Measurements from ENCODE around the gene ATXN2.
"Not testable (repeated sequence)": the region's sequence is repeated elsewhere in the genome, so short reads cannot be mapped to it uniquely, and the experiment has no call there.

ATXN2 gene

DNA sequence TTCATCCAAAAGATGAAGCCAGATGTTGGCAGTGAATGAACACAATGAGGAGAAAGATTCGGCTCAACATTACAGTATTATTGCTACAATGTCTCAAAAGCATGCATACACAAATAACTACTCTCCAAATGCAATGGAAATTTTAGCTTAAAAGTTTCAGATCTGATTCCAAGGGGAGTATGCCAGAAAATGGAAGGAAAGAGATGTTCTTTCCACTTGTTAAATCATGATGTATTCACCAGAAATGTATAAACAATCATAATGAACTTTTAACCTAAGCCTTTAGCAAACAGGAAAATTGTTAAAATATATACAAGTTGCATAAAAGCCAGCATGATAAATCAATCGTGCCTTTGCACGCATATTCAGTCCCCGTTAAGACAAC, 131.3 kb downstream of the ATXN2 start:
- Histone ChIP-seq H3K9ac (ENCODE audit: low read length) (no peak overlapping the region), H3K4me3 (ENCODE audit: low read length) (no peak overlapping the region), H3K9me2 (replicated peaks; ENCODE audit: insufficient read depth, low read length) (no peaks in the 10 kb centered on the region), H3K36me3 (replicated peaks; ENCODE audit: insufficient read depth, low read length) (no peaks in the 10 kb centered on the region), H3K79me2 (ENCODE audit: low read length) (no peaks in the 10 kb centered on the region), H3F3A (ENCODE audit: insufficient read depth, low read length) (no peaks in the 10 kb centered on the region), H2AFZ (ENCODE audit: low read length) (no peak overlapping the region), H3K4me1 (ENCODE audit: low read length) (no peaks in the 10 kb centered on the region), H3K27me3 (replicated peaks; ENCODE audit: insufficient read depth, low read length) (no peaks in the 10 kb centered on the region), H4K20me1 (ENCODE audit: insufficient read depth, low read length) (no peaks in the 10 kb centered on the region), H3K27ac (ENCODE audit: low read length) (no peak overlapping the region), H3K4me2 (ENCODE audit: low read depth, low read length) (no peak overlapping the region), H3K9me3 (replicated peaks; ENCODE audit: insufficient read depth, low read length) (no peaks in the 10 kb centered on the region)
- TF ChIP-seq EZH2 (optimal IDR thresholded peaks at IDR 0.05; ENCODE audit: low read depth, low read length) (no peak), CTCF (IDR thresholded peaks at IDR 0.05; ENCODE audit: low read length) (no peak), EZH2phosphoT487 (IDR thresholded peaks at IDR 0.05; ENCODE audit: low read length) (no peak)
- no peak for DNase-seq

DNA sequence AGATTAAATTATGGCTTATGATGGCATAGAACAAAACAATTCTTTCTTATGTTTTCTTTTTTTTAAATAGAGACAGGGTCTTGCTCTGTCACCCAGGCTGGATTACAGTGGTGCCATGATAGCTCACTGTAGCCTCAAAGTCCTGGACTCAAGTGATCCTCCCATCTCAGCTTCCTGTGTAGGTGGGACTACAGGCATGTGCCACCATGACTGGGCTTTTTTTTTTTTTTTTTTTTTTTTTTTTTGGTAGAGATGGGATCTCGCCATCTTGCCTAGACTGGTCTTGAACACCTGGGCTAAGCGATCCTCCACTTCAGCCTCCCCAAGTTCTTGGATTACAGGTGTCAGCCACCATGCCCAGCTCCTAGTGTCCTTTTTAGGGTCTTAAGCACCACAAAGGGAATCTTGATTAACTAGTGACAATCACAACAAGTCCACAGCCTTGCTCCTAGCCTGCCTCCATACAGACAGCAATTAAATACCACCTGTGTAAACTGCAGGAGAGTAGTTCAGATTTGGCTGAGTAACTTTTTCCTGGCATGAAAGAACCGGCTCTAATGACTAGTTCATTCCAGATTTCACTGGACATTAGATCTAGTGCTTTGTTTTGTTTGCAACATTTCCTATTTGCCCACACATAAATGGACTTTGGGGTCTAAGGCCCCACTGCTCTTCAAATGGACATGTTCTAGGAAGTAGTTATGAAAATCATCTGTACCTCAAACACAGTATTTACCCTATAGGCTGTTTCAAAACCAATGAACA, 131.8 kb downstream of the ATXN2 start:
- H3K4me2 ChIP-seq (ENCODE audit: low read depth, low read length) = no peak overlapping the region
- no peaks in the 10 kb centered on the region for H4K20me1 ChIP-seq (ENCODE audit: insufficient read depth, low read length)
- H3K4me3 ChIP-seq (ENCODE audit: low read length) = no peak overlapping the region
- no peaks in the 10 kb centered on the region for H3F3A ChIP-seq (ENCODE audit: insufficient read depth, low read length)
- no peaks in the 10 kb centered on the region for H3K9me3 ChIP-seq (replicated peaks; ENCODE audit: insufficient read depth, low read length)
- H2AFZ ChIP-seq (ENCODE audit: low read length) = no peak overlapping the region
- no peak for TF ChIP-seq CTCF (IDR thresholded peaks at IDR 0.05; ENCODE audit: low read length)
- TF ChIP-seq EZH2phosphoT487 (IDR thresholded peaks at IDR 0.05; ENCODE audit: low read length) = no peak
- TF ChIP-seq EZH2 (optimal IDR thresholded peaks at IDR 0.05; ENCODE audit: low read depth, low read length) = no peak
- no peak overlapping the region for H3K9ac ChIP-seq (ENCODE audit: low read length)
- no peaks in the 10 kb centered on the region for H3K4me1 ChIP-seq (ENCODE audit: low read length)
- no peaks in the 10 kb centered on the region for H3K9me2 ChIP-seq (replicated peaks; ENCODE audit: insufficient read depth, low read length)
- H3K36me3 ChIP-seq (replicated peaks; ENCODE audit: insufficient read depth, low read length) = no peaks in the 10 kb centered on the region
- no peaks in the 10 kb centered on the region for H3K27me3 ChIP-seq (replicated peaks; ENCODE audit: insufficient read depth, low read length)
- H3K27ac ChIP-seq (ENCODE audit: low read length) = no peak overlapping the region
- no peaks in the 10 kb centered on the region for H3K79me2 ChIP-seq (ENCODE audit: low read length)
- DNase-seq = no peak

- no peak overlapping the region for H3K4me3 ChIP-seq (ENCODE audit: low read length)
- H3K9me2 ChIP-seq (replicated peaks; ENCODE audit: insufficient read depth, low read length) = no peaks in the 10 kb centered on the region
- no peaks in the 10 kb centered on the region for H3K79me2 ChIP-seq (ENCODE audit: low read length)
- no peaks in the 10 kb centered on the region for H4K20me1 ChIP-seq (ENCODE audit: insufficient read depth, low read length)
- no peaks in the 10 kb centered on the region for H3K36me3 ChIP-seq (replicated peaks; ENCODE audit: insufficient read depth, low read length)
- TF ChIP-seq EZH2phosphoT487 (IDR thresholded peaks at IDR 0.05; ENCODE audit: low read length) (no peak), CTCF (IDR thresholded peaks at IDR 0.05; ENCODE audit: low read length) (no peak), EZH2 (optimal IDR thresholded peaks at IDR 0.05; ENCODE audit: low read depth, low read length) (no peak)
- DNase-seq = no peak
- H2AFZ ChIP-seq (ENCODE audit: low read length) = no peak overlapping the region
- H3K27ac ChIP-seq (ENCODE audit: low read length) = no peak overlapping the region
- no peak overlapping the region for H3K4me2 ChIP-seq (ENCODE audit: low read depth, low read length)
- H3K9me3 ChIP-seq (replicated peaks; ENCODE audit: insufficient read depth, low read length) = no peaks in the 10 kb centered on the region
- H3K27me3 ChIP-seq (replicated peaks; ENCODE audit: insufficient read depth, low read length) = no peaks in the 10 kb centered on the region
- no peak overlapping the region for H3K9ac ChIP-seq (ENCODE audit: low read length)
- H3K4me1 ChIP-seq (ENCODE audit: low read length) = no peaks in the 10 kb centered on the region
- H3F3A ChIP-seq (ENCODE audit: insufficient read depth, low read length) = no peaks in the 10 kb centered on the region
Measured at GRCh38 chr12:111462210-111462769, 136.8 kb downstream of the ATXN2 start.

- not testable (repeated sequence) for H3K36me3 ChIP-seq (replicated peaks; ENCODE audit: insufficient read depth, low read length); DNase-seq; H3K4me2 ChIP-seq (ENCODE audit: low read depth, low read length); H3K79me2 ChIP-seq (ENCODE audit: low read length); H3K9me3 ChIP-seq (replicated peaks; ENCODE audit: insufficient read depth, low read length); H3K27me3 ChIP-seq (replicated peaks; ENCODE audit: insufficient read depth, low read length); H2AFZ ChIP-seq (ENCODE audit: low read length); H3K9ac ChIP-seq (ENCODE audit: low read length); H3F3A ChIP-seq (ENCODE audit: insufficient read depth, low read length); H3K4me3 ChIP-seq (ENCODE audit: low read length); H3K27ac ChIP-seq (ENCODE audit: low read length); H4K20me1 ChIP-seq (ENCODE audit: insufficient read depth, low read length); H3K9me2 ChIP-seq (replicated peaks; ENCODE audit: insufficient read depth, low read length); H3K4me1 ChIP-seq (ENCODE audit: low read length)
Measured at GRCh38 chr12:111460111-111460510, 139.0 kb downstream of the ATXN2 start.

Data from MM.1S (cell line).